Kidney tubule cell (primary cell): ENCODE data around the gene CNTNAP2.
"Not testable (repeated sequence)": the region's sequence is repeated elsewhere in the genome, so short reads cannot be mapped to it uniquely, and the experiment has no call there.

Experiments used
- DNase-seq: peaks from one replicate; pipeline ENCODE4 v3.0.0-alpha.2; 2018; ENCODE audit warnings: low spot score

The CNTNAP2 gene

DNA sequence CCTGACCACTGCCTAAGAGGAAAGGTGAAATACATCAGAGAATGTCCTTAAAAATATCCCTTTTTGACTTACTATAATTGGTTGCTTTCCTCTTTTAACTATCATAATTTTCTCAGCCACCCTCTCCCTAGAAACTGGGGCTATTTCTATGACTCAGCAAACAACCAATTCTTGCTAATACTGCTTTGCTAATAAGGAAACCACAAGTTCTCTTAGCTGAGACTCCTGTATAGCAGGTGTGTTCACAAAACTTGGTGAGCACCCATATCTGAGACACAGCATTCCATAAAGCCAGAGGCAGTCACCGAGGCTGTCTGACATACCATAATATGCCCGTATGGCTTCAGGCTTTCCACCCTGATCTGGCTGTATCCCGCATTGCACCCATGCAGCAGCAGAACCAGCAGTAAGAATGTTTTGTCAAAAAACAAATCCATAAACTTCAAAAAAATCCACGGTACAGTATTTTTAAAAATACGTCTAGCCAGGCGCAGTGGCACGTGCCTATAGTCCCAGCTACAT lies 2282.3 kb downstream of the CNTNAP2 start:
- DNase-seq: no peak

DNA sequence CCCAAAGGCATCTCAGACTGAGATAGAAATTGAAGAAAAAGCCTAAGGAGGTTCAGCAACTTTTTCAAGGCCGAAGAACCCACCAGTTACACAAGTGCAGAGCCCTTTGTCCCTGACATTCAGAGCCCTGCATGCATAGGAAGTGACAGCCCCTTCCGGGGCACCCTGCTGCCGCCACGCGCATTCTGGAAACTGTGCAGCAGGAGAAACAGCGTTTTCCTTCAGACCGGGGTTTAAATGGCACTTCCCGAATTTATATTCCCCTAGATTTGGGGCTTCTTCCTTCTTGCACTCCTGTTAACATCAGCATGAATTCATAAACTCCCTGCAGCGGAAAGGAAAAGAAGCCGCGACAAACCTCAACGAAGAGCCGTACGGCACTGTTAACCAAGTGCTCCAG lies 2283.5 kb downstream of the CNTNAP2 start:
- DNase-seq: no peak

DNA sequence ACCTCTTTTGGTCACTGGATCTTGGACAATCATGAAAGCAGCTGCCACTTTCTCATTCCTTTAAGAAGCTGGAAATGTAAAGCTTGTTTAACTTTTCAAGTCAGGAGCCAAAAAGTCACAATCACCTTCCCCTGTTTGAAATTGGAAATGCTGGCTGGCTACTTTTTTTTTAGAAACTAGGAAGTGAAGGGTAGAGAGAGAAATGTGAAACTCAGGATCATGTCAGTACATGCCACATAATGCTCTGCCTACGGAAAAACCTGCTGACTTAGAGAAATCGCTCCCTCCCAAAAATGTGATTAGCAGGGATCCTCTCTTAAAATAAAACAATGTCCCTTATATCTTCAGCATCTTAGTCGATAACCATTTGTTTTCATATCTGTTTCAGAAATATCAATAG lies 2285.6 kb downstream of the CNTNAP2 start:
- DNase-seq: no peak

DNA sequence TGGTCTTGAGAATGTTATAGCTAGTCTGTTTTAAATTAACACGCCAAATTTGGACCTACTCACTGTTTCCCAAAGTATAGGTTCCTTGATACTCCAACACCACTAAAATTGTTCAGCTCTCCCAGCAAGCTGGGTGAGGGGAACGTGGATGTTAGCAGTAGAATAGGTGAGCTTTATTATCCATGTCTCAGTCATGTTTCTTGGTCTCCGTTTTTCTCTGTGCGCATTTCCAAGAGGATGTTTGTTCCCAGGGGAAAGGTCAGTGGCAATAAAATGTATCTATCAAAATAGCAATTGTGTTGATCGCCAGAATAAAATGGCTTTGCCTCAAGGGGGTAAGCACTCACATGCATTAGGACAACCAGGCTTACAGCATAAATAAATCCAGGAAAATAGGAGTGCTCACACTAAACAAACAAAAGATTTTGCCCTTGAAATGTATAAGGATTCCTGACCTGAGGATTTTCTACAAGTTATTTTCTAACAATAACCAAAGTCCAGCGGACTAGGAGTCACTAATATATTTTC lies 2286.9 kb downstream of the CNTNAP2 start:
- no peak for DNase-seq

DNA sequence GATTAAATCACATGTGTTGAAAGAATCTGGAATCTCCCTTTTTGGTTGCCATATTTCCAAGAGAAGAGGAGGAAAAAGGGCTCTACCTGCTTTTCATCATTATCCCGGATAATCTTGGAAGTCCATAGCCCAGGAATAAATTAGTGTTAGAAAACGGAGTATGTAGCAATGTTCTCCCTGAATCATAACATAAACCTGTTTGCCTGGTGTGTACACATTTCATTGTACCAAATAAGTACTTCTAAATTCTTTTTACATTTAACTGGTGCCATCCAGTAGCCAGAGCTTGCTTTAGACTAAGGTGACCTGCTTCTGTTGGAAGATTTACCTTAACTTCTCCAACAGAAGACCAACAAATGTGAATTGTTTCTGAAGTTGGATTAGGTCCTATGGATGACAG lies 2291.7 kb downstream of the CNTNAP2 start:
- DNase-seq: no peak

GRCh38 chr7:148410905-148411304 lies 2294.3 kb downstream of the CNTNAP2 start:
- DNase-seq: no peak

DNA sequence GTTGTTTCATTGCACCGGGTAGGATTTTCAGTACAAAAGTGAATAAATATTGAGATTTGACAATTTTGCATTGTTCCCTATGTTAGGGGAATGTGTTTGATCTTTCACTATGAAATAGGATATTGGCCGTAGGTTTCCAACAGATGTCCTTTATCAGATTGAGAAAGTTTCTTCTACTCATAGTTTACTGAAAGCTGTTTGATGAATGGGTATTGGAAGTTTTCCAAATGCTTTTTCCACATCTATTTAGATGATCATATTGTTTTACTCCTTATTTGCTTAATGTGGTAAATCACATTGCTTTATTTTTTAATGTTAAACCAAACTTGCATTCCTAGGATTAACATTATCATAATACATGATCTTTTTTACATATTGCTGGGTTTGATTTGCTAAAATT lies 2296.1 kb downstream of the CNTNAP2 start:
- DNase-seq: no peak

DNA sequence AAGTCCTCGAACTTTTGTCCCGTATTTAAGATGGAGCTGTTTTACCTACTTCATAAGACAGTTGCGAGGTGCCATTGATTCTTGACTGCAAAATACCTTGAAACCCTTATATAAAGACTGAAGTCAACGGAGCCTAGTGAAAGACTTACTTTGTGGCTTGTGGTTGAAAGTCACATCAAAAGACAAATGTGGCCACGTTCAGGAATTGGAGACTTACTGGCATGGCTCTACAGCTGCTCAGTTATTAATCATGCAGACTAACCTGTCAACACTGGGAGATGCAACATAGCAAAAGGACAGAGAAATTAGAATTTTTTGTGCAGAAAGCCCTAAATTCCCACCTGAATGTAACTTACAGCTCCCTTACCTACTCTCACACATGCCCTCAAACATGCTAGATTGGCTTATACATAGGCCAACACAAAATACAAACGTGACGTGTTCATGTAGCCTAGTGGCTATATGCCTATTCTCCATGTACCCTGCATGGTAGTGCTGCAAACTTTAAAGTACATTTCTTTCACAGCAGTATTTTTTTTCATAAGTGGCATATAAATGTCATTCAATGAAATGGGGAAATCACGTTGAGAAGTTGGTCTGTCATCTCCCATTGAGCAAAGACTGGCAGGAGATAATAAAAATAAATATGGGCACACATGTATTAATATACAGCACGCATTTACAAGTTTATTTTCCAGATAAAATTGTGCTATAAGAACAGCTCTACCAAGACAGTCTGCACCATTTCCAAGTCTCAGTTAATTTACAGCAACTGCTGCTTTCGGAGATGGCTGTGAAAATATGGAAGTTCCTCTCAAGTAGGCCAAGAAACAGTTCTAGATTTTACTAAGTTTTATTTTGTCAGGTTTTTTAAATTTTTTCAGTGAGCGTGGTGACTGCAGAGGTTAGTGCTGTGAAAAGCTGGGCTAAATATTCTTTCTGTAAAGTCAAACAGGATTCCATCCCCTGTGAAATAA lies 2303.5 kb downstream of the CNTNAP2 start:
- DNase-seq: no peak

DNA sequence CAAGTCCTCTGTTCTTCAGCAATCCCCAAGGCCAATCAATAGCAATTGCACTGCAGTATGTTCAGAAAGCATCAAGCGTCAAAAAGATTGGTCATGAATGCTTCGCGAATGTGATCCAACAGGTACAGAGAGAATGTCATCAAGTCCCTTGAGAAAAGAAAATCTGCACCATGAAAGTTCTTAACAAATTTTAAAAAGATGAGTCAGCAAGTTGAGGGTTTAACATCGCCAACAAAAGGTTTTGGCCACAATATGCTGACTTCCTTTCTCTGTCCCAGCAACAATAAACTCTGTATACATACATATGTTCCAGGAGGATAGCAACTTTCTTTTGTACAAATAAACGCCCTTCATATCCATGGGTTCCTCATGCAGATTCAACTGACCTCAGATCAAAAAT lies 2305.4 kb downstream of the CNTNAP2 start:
- no peak for DNase-seq

DNA sequence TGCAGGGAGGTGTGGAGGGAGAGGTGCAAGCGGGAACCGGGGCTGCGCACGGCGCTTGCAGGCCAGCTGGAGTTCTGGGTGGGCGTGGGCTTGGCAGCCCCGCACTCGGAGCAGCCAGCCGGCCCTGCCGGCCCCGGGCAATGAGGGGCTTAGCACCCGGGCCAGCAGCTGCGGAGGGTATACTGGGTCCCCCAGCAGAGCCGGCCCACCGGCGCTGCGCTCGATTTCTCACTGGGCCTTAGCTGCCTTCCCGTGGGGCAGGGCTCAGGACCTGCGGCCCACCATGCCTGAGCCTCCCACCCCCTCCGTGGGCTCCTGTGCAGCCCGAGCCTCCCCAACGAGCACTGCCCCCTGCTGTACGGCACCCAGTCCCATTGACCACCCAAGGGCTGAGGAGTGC lies 2309.8 kb downstream of the CNTNAP2 start:
- not testable (repeated sequence) for DNase-seq

GRCh38 chr7:148430690-148431089 lies 2314.1 kb downstream of the CNTNAP2 start:
- not testable (repeated sequence) for DNase-seq

- no peak for DNase-seq
Measured at GRCh38 chr7:148433521-148434180, 2317.1 kb downstream of the CNTNAP2 start.

DNA sequence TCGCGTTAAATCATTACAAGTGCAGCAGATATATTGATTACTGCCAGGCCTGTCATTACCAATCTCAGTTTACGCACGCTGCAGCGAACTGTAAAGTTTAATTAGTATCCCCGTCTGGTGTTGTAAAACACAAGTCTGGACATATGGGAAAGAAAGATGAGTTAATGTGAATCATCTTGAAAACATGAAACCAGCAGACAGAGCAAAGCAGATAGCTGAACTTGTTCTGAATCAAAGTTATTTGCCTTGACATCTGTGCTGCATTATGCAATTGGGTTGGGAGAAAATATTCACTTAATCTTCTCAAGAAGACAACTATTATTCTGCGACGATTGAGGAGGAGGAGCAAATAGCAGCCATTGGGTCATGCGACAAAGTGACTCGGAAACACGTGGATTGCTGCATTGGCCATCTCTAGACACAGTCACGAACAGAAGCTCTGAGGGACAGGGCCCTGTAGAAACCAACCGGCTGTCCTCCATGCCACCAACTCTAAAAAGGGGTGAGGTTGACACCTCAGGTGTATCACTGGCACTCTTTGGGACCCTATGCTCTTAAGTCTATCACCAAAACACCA lies 2317.7 kb downstream of the CNTNAP2 start:
- DNase-seq: no peak

DNA sequence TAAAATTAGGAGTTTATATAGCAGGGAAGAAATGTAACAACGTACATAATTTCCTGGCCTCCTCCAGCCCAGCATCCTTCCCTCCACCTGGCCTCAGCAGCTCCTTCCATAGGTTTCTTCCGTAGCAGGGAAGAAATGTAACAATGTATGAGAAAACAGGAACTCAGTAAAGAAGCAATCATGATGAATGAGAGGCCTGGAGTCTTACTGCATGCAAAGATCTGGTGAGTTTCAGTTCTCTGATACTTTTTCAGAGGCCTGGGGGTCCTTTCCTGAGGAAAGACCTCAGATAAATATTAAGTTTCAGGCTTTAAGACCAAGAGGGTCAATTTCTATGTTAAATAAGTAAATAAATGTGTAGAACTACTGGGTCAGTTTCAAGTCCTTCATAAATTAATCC lies 2318.3 kb downstream of the CNTNAP2 start:
- DNase-seq: no peak

GRCh38 chr7:148435715-148436114 lies 2319.1 kb downstream of the CNTNAP2 start:
- no peak for DNase-seq

GRCh38 chr7:148436135-148436534 lies 2319.5 kb downstream of the CNTNAP2 start:
- DNase-seq: no peak

- DNase-seq: no peak
Measured at GRCh38 chr7:148436571-148436970, 2320.0 kb downstream of the CNTNAP2 start.

DNA sequence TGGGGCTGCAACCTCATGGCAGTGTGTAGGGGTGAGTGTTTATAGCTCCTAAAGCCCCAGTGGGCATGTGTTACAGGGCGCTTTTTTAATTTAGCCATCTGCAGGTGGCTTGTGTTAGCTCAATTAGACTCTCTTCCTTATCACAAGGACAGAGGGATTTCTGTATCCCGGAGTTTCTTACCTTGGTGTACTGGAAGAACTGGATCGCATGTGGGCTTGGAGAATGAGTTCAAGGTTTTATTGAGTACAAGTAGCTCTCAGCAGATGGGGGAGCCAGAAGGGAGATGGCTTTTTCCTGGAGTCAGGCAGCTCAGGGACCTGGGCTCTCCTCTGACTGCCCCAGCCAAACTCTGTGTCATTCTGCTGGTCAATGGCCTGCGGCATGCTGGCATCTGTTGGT lies 2320.4 kb downstream of the CNTNAP2 start:
- no peak for DNase-seq

DNA sequence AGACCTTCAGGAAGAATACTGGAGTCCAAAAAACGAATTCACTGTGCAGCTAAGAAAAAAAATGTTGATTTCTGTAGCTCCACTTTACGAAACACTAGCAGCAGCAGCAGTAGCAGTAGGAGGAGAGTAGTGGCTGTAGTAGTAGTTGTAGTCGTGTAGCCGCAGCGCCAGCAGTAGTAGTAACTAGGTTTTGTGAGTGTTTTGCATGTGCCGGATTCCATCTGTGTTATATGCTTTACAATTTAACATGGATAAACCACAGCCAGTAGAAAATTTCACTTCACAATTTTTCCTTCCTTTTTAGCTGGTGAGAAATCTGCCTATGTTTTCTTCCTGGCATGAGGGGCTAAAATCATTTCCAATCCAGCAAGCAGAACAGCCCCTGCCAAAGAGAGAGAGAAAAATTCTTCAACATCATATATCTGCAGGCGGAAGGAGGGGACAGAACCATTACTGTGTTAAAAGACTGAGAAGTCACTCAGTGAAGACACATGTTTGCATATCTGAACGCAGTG lies 2325.6 kb downstream of the CNTNAP2 start:
- no peak for DNase-seq

DNA sequence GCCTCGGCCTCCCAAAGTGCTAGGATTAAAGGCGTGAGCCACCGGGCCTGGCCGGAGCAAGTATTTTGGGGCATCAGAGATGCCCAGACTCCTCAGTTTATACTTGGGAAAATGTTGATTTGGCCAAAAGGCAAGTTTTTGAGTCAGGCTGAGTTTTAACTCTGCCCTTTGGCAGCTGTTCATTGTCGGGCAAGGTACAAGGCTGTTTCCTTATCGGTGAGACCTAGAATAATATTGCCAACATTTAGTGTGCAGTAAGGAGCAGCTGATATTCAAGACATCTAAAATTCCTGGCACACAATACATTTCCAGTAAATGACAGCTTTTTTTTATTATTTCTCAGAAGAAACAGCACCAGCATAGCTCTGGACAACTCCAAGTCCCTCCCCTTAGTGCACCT lies 2326.3 kb downstream of the CNTNAP2 start:
- DNase-seq: no peak

DNA sequence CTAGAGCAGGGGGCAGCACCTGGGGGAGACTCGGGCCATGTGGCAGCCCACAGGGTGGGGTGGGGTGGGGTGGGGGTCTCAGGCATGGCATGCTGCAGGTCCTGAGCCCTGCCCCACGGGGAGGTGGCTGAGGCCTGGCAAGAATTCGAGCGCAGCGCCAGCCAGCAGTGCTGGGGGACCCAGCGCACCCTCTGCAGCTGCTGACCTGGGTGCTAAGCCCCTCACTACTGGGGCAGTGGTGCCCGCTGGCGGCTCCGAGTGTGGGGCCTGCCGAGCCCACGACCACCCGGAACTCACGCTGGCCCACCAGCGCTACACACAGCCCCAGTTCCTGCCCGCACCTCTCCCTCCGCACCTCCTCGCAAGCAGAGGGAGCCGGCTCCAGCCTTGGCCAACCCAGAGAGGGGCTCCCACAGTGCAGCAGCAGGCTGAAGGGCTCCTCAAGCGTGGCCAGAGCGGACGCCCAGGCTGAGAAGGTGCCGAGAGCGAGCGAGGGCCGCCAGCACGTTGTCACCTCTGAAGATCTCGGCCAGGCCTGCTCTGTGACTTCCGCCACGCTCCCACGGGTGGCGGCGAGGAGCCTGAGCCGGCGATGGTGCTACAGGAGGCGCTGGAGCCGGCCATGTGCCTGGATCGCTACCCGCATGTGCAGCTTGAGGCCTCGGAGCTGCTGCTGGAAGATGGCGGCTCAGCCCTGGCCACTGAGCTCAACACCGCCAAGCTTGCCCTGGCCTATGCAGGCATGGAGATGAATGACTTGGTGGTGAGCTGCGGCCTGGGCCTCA lies 2328.9 kb downstream of the CNTNAP2 start:
- DNase-seq: no peak
